ENCODE data around the gene RBSN.

The RBSN gene

DNA sequence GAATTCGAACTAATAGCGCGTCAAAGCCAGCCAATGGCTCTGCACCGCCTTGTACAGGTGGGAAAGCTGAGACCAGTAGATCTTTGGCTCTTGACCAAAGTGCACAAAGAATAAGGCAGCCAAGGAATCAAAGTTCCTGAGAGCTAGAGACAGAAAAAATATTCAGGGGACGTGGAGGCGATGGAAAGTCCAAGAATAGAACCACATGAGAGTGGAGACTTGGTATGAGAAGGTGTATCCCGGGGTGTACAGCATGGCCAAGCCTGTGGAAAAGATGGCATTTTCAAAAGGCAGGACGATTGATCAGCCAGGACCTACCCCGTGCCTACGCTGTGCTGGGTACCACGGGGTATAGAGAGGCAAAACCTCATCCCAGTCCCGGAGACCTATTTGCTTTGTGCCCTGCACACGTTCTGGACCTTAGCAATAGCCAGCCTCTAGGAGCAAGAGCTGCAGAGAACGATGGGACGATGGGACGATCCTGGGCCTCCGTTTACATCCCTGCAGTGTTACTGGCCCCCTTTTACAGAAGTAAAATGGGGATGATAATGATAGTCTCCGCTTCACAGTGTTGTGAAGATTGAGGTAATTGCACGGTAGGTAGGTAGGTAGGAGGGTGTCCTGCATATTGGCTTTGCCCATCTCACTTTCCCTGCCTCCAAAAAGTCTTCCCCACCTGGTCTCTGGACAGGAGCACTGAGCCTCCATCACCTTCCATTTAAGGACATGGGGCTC is 583 bp upstream of the RBSN start:
- no peak for DNase-seq (ENCODE audit: low spot score)

DNA sequence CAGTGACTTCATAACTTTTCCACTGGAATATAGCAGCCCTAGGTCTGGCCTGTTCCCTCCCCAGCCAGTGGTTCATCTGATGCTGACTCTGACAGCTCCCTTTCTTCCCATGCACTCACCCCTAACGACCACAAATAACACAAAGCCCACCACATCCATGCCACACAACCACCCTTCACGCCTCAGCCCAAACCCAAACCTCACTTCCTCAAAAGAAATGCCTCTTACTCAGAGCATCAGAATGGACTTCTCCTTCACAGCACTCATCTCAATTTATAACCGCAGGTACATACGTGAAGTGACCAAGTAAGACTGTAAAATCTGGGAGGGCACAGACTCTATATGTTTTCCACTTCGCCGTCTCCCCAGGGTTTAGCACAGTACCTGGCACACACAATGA is 1.1 kb downstream of the RBSN start:
- DNase-seq (ENCODE audit: low spot score), result no peak

DNA sequence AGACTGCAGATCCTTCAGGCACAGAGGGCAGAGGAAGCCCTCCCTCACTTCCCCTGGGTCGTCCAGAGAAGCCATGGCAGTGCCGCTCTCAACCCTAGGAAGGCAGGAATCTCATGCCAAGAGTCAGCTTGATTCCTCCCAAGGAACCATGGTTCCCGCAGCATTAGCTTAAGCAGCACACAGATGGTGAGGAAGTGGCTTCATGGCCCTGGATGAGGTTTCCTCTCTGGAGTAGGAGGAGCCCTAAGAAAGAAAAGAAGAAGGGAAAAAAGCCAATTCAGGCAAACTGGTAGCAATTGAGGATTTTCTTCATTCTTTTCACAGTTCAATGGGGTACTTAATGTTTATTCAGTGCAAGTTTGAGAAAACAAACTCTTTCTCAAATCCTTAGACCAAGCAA is 2.9 kb downstream of the RBSN start:
- DNase-seq (ENCODE audit: low spot score), result no peak

DNA sequence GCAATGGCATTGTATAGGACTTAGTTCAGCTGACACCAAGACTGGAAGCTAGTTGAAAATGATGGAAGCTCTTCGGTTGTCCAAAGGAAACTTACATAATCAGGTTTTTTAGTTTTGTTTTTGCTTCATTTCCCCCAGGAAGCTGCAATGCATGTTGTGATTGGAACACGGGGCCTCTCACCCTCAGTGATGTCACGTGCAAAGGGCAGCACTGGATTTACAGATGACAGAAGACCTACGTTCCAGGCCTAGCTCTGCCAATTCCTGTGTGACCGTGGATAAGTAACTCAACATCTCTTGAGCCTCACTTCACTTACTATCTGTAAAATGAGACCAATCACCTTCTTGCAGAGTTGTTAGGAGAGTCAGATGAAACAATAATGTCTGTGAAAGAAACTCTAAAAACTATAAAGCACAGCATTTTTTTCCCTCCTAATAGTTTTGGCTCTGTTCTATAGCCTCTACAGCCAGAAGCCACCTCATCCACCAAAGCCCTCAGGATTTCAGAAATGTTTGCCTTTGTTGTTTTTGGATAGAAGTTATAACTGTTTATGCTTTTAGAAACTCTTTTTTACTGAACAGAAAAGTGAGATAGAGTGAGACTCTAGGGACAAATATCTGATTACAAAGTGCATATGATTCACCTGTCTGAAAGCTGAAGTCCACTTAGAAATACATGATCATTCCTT is 4.6 kb downstream of the RBSN start:
- DNase-seq (ENCODE audit: low spot score), result no peak

DNA sequence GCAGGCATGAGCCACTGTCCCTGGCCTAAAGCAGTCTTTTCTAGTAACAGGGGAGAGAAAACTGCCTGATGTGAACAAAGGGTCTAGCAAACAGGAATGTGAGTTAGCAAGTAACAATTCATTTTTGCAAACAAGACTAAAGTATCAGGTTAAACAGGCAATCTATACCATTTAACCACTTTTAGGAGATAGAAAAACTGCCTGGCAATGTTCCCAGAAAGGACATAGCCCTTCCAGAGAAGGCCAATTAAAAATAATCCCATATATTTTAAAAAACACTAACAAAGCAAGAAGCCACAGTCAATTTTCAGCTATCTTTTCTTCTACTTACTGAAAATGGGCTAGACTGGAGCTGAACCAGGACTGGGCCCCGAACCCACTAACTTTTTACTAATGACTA is 6.3 kb downstream of the RBSN start:
- no peak for DNase-seq (ENCODE audit: low spot score)

DNA sequence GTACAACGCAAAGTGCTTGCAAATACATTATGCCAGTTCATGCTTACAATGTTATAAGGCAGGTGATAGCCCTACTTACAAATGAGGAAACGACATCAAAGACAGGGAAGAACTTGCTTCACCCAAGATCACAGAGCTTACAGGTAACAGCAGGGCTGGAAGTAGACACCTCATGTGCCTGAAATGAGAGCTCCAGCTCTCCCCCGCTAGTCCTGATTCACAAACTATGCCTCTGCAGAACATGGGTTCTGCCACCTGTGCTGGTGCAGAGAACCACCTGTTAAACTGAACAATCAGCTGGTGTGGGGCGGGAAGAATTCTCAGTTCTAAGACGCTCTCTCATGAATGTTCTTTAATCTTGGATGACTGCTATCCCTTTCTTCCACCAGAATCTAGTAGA is 7.4 kb downstream of the RBSN start:
- DNase-seq (ENCODE audit: low spot score), result no peak

DNA sequence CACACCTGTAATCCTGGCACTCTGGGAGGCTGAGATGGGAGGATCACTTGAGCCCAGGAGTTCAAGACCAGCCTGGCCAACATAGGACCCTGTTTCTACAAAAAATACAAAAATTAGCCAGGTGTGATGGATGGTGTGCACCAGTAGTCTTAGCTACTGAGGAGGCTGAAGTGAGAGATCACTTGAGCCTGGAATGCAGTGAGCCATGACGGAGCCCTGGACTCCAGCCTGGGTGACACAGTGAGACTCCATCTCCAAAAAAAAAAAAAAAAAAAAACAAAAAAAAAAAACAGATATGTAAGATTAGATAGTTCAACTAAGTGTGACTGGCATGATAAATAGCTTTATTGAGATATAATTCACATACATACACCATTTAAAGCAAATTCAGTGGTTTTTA is 9.7 kb downstream of the RBSN start:
- DNase-seq (ENCODE audit: low spot score), result no peak

DNA sequence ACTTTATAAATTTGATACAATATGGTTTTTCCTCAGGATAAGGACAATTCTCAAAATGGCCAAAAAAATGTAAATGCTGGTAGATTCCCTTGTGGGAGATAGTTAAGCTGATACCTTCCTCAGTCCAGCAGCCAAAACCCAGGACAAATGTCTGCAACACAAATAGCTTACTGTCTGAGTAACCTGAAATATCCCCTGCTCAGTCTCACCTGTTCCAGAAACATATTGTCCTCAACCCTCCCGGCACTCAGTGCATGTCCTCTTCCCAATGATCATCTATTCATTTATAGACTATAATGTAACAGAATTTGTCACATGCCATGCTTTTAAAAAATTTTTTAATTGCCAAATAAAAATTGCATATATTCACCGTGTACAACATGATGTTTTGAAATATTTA is 12.2 kb downstream of the RBSN start:
- no peak for DNase-seq (ENCODE audit: low spot score)

DNA sequence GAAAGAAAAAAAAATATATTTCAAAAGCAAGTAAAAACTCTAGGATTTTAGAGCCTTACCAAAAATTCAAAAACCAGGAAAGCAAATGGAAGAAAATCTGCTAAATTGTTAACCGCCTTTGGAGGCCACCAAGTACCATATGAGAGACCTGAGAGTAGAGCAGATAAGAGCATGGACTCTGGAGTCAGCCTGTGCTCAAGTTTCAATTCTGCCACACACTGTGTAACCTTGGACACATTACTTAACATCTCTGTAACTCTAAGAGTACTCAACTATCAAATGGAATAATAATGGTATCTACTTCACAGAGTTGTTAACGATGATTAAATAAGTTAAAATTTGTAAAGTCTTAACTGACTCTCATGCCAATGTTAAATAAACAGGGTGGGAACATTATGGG is 12.7 kb downstream of the RBSN start:
- DNase-seq (ENCODE audit: low spot score), result no peak

DNA sequence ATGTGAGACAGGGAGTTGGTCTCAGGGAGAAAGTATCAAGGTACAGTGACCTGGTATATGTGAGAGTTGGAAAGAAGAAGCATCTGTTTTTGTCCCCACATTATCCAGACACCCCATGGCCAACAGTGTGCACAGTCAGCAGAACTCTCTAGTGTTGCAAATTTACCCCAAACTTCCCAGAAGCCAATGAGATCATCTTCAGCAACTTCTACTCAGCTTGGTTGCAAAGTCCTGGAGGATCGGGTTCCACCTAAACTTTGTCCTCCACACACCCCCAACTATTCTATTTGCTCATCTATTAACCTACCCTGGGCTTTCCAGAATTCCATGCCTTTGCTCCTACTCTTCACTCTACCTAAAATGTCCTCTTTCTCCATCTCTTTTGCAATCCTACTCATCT is 15.7 kb downstream of the RBSN start:
- no peak for DNase-seq (ENCODE audit: low spot score)

DNA sequence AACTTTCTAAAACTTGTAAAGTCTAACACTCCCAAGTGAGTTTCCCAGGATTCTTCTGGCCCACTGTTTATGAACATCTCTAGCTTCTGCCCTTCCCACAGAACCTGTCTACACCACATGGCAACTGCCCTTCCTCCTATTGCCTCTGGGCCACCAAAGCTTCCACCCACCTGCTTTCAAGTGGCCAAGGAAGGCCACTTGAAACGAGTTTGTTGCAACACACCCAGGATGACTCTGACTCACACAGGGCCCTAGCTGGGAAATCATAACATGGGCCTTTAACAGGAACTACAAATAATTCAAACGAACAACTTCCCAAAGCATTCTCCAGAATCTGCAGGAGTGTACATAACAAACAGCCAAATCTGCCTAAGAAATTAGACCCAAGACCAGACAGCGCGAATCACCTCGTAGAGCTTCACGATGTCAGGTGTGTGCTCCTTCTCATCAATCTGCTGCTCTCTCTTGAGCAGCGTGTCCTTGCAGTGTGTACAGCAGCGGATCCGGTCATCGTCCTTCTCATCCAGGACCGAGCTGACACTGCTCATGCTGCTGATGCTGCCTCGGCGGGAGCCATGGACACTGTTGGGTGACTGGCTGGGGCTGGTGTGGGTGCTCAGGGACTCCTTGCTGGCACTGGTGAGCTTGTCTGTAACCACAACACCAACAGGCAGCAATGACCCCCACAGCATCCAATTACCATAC is 16.8 kb downstream of the RBSN start:
- DNase-seq (ENCODE audit: low spot score), result no peak

DNA sequence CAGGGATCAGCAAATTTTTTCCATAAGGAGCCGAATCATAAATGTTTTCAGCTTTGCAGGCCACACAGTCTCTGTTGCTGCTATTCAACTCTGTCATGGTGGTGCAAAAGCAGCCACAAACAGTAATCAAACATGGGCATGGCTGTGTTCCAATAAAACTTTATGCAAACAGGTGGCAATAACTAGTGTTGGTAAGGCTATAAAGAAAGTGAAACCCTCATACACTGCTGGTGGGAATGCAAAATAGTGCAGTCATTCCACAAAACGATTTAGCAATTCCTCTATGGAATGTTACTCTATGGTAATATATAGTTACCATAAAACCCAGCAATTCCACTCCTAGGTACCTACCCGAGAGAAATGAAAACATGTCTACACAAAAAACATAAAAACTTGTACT is 19.9 kb downstream of the RBSN start:
- DNase-seq (ENCODE audit: low spot score), result no peak

DNA sequence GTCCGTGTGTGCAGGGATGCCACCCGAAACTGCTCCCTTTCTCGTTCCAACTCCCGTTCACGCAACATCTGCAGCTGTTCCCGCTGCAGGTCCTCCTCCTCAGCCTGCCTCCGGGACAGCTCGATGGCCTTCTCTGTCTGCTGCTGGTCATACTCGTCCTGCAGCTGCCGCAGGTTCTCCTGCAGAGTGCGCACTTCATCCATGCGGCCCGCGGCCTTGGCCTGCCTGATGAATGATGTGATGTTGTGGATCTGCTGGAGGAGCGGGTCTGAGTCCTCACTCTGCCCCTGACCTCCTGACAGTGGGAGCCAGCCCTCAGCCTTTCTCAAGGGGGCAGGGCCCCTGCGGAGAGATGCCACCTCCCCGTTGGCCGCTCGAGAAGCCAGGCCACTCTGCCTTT is 24.4 kb downstream of the RBSN start:
- no peak for DNase-seq (ENCODE audit: low spot score)

DNA sequence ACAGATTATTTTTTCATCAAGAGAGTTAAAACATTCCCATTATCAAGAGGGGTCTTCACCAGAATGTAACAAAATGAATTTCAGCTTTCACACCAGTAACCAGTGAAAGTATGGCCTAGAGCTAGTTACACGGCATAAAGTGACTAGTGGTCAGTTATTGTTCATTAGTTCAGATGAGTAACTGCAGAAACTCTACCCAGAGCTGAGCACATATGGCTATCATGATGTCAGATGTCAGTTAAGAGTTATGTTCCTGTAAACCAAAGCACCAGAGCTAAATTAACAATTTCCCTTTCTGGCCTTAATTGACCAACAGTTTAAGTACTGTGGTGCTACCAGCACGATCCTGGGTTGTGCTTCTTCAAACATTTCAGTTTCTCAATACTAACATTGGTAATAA is 27.2 kb downstream of the RBSN start:
- no peak for DNase-seq (ENCODE audit: low spot score)

DNA sequence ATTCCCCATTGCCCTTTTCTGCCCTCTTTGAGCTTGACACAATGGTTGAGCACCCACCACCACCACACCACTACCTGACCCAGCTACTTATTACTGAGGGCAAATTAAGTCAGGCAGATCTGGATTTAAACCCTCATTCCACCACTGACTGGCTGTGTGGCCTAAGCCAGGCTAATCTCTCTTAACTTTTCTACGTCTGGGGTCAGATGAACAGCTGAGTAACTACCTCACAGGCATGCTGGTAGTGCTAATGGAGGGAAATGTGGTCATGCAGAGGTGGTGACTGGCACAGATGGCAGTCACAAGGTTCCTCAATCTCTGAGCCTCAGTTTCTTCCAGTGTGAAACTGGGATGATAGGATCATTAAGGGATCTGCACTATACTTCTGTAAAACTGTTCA is 29.5 kb downstream of the RBSN start:
- DNase-seq (ENCODE audit: low spot score), result no peak

DNA sequence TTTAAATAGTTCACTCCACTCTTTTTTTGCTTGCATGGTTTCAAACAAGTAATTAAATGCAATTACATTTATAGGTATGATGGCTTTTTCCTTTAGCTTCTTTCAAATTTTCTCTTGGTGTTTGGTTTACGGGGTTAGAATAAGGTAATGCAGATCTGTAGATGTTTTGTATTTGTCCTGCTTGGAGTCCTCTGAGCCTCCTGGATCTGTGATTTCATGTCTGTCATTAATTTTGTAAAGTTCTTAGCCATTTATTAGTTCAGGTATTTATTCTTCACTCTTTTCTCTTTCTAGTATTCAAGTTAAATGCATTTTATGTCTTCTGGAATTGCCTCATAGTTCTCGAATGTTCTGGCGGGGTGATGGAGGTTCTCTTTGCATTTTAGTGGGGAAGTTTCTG is 32.5 kb downstream of the RBSN start:
- no peak for DNase-seq (ENCODE audit: low spot score)

DNA sequence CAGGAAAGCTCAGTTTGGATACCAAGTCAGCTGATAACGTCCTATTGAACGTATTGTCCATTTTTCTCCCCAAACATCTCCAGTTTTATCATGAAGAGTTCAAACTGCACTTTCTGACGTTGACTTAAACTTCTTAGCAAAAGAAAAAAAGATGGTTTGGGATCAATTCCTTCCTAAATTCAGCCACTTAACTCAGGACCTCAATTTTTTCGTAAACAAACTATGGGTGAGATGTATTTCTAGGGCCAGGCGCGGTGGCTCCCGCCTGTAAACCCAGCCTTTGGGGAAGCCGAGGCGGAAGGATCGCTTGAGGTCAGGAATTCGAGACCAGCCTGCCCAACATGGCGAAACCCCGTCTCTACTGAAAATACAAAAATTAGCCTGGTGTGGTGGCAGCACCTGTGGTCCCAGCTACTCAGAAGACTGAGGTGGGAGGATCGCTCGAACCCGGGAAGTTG is 33.4 kb downstream of the RBSN start:
- no peak for DNase-seq (ENCODE audit: low spot score)

DNA sequence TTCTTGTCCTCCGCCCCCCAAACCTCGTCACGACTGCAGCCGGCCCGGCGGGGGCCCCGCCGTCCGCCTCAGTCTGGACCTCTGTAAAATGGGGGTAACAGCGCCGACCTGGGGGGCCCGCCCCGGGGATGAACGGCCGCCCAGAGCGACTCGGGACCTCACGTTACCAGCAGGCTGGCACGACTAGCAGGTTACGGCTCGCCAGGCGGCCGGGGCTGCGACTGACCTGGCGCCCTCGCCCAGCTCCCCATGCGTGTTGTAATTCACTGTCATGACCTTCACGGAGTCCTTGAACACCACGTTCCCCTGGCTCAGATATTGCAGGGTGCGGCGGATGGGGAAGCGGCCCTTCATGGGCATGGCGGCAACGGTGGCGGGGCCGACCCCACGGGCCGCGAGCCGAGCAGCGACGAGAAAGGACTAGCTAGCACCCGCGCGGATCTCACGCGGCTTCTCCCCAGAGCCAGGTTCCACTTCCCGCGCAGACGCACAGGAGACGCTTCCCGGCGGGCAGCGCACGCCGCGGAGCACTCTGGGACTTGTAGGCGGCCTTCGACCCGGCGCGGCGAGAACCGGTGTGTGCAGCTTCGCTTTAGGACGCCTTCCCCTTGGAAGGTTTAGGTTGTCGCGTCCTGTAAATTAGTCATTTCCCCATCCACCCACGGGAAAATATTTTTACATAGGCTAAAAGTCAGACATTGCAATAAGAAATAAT is 34.0 kb downstream of the RBSN start, which contains the start of gene MRPS25:
Gene MRPS25 (minus strand): TSS at position 481 of the 715 bp plus-strand sequence. CDS start 121 bp downstream, at position 360.
- DNase-seq (ENCODE audit: low spot score), result peak; percentile 86

DNA sequence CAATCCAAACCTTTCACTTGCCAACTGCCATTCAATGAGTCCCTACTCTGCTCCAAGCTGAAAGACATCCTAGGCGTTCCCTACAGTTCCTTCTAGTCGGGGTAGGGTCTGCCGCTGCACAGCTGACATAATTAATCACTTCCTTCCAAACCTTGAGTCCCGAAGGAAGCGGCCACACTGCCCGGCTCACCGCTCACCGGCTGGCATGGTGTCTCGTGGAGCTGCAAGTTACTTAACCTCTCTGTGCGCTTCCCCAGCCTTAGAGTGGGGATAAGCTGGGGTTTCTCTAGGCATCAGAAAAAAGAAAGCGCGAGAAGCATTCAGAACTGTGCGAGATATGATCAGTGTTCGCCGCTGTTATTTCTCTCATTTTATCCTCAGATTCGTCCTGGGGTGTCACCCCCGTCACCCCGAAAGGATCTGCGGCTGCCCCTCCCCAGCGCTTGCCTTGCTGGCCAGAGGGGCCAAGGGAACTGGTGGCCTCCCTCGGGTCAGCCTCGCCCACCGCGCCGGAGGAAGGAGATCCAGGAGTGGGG is 34.6 kb downstream of the RBSN start:
- DNase-seq (ENCODE audit: low spot score), result no peak

DNA sequence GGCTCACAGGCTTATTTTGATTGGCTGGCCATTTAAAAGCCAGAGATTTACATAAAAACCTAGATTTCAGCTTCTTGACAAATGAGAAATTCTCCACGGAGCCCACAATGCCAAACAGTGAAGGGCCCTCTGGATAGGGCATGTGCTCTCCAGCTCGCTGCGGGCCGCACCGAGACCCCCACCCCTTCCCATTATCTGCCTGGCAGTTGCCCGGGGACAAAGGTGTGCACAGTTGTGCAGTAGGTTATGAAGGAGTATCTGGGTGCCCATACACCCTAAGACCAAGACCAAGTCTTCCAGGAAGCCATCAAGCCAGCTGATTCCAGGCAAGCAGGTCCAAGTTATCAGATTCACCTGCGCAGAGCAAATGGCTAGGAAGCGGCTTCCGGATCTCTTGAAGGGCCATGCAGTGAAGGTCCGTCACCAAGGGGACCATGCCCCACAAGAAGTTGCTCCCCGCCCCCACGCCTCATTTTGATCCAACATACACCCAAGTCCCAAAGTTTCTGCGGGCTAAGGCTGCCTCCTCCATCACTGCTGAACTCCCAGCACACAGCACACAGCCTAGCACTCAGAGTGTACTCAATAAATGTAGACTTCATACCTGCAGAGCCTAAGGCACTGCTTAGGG is 35.2 kb downstream of the RBSN start:
- DNase-seq (ENCODE audit: low spot score), result no peak

DNA sequence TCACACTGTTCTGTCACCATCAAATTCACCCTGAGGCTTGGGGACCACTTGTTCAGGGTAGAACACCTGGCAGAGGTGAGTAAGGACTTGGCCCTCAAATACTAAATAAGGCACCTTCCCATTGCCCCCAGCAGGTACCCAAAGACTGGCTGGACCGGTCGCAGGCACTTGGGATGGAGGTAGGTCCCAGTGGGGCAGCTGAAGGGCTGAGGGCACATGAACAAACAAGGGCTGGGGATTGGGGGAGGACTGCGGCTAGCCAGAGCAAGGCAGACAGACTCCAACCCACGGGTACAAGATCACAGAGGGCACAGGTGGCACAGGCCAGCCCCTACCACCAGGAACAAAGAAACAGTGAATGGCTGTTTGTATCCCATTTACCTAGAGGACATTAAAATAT is 35.7 kb downstream of the RBSN start:
- DNase-seq (ENCODE audit: low spot score), result no peak

DNA sequence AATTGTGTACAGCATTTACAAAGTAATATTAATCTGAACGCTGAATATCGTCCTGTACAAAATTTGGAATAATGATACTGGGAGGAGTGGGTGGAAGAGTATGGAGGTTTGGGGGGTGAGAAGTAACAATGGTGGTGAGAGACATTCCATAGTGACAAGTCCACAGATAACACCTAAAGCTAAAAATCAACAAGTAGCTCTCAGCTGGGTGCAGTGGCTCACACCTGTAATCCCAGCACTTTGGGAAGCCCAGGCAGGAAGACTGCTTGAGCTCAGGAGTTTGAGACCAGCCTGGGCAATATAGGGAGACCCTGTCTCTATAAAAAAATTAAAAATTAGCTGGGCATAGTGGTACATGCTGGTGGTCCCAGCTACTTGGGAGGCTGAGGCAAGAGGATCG is 38.9 kb downstream of the RBSN start:
- DNase-seq (ENCODE audit: low spot score), result no peak
